C4-2B (cell line): ENCODE results near the gene NR6A1.
"Not testable (repeated sequence)": the region's sequence is repeated elsewhere in the genome, so short reads cannot be mapped to it uniquely, and the experiment has no call there.

ENCODE experiments used
- H3K27ac ChIP-seq: fragments of 450-650 bp; 2 replicates; pipeline ENCODE4 v1.5.1; 2017
- ZFX ChIP-seq: fragments of 450-650 bp; IDR thresholded peaks from 2 replicates; pipeline ENCODE4 v1.6.1; 2017
- TF ChIP-seq, protein P1 (sequence below): fragments of 450-650 bp; conservative IDR thresholded peaks from 2 replicates; pipeline ENCODE4 v1.5.1; 2017; ENCODE audit warnings: mild to moderate bottlenecking

NR6A1 gene

DNA sequence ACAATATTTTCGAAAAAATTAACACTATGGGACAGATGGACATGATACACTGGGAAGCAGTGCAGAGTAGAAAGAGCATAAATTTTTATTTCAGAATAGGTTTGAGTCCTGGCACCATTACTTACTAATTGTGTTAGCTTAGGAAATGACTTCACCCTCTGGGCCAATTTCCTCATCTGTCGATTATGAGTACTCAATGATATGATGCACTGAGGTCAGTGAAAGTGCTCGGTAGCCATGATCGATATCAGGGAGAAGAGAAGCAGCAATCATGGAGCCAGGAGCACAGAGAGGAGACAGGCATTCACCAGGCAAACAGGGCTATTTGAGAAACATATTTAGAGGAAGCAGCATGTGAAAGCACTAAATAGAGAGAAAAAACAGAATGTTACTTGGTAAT, 29.4 kb downstream of the NR6A1 start:
- no peak overlapping the region for H3K27ac ChIP-seq
- TF ChIP-seq, protein P1, sequence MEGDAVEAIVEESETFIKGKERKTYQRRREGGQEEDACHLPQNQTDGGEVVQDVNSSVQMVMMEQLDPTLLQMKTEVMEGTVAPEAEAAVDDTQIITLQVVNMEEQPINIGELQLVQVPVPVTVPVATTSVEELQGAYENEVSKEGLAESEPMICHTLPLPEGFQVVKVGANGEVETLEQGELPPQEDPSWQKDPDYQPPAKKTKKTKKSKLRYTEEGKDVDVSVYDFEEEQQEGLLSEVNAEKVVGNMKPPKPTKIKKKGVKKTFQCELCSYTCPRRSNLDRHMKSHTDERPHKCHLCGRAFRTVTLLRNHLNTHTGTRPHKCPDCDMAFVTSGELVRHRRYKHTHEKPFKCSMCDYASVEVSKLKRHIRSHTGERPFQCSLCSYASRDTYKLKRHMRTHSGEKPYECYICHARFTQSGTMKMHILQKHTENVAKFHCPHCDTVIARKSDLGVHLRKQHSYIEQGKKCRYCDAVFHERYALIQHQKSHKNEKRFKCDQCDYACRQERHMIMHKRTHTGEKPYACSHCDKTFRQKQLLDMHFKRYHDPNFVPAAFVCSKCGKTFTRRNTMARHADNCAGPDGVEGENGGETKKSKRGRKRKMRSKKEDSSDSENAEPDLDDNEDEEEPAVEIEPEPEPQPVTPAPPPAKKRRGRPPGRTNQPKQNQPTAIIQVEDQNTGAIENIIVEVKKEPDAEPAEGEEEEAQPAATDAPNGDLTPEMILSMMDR = no peak
- no peak for TF ChIP-seq ZFX

DNA sequence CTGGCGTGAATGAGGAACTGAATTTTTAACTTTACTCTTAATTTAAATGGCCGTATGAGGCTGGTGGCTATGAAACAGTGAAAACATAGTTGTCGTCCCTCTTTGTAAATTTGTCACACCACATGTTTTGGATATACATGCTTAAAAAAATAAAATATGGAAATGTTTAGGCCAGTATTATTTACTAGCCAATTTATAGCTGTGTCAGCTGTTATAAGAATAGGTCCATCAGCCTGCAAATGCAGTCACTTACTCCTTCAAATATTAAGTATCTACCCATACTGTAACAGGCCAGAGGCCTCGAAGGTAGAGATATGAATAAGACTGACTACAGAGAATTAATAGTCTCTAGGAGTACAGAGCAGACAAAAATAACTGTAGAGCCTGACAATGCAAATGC, 30.0 kb downstream of the NR6A1 start:
- H3K27ac ChIP-seq = no peak overlapping the region
- no peak for TF ChIP-seq ZFX
- TF ChIP-seq, protein P1 = no peak

GRCh38 chr9:124739360-124739759, 31.8 kb downstream of the NR6A1 start:
- H3K27ac ChIP-seq = no peak overlapping the region
- TF ChIP-seq, protein P1 = no peak
- no peak for TF ChIP-seq ZFX

DNA sequence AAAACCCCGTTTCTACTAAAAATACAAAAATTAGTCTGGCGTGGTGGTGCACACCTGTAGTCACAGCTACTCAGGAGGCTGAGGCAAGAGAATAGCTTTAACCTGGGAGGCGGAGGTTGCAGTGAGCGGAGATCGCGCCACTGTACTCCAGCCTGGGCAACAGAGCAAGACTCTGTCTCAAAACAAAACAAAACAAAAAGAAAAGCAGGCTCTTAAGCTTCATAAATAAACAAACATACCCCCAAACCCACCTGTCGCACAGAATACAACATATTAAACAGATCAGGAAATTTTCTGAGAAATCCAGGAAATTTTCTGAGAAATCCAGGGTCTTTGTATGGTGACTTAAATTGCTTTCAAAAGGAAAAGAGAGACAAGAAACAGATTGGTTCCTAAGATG, 33.0 kb downstream of the NR6A1 start:
- not testable (repeated sequence) for H3K27ac ChIP-seq

- no peak overlapping the region for H3K27ac ChIP-seq
Observed at GRCh38 chr9:124735121-124735520, 36.0 kb downstream of the NR6A1 start.

GRCh38 chr9:124734741-124735083, 36.4 kb downstream of the NR6A1 start:
- H3K27ac ChIP-seq = not testable (repeated sequence)

More at GRCh38 chr9:124735121-124735520, 36.0 kb downstream of the NR6A1 start:
- TF ChIP-seq, protein P1 = no peak

- H3K27ac ChIP-seq = no peak overlapping the region
- no peak for TF ChIP-seq ZFX
- TF ChIP-seq, protein P1 = no peak
Observed at GRCh38 chr9:124733964-124734740, 37.0 kb downstream of the NR6A1 start.

DNA sequence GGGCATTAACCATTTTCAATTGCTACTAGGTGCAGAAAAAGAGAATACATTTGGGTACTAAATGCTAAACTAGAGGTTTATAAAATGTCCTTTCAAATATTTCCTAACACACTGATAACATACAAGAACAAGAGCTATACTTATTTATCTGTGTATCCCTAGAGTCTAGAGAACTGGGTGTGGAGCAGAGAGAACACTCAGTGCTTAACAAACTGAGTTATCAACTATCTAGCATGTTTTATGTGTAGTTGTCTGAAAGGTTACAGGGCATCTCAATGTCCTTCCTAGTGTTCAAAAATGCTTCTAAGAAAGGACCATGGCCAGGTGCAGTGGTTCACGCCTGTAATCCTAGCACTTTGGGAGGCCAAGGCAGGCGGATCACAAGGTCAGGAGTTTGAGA, 40.3 kb downstream of the NR6A1 start:
- TF ChIP-seq, protein P1 = no peak
- no peak for TF ChIP-seq ZFX
- H3K27ac ChIP-seq = no peak overlapping the region
